Measurements from ENCODE around the gene PDE6G.
A peak's percentile ranks its signal among the peaks of the same experiment; 100 is the strongest.
"Not testable (repeated sequence)": the region's sequence is repeated elsewhere in the genome, so short reads cannot be mapped to it uniquely, and the experiment has no call there.

GRCh38 chr17:81675515-81676221 is 19.3 kb upstream of the PDE6G start:
- TF ChIP-seq CTCF (conservative IDR thresholded peaks at IDR 0.05; ENCODE audit: low read depth in 2 of 2) = peak; percentile 55 to 56
- TF ChIP-seq EZH2 (IDR thresholded peaks at IDR 0.05; ENCODE audit: low read depth, unreplicated experiment); CREB1 (CRISPR knock-in tag; IDR thresholded peaks at IDR 0.05; ENCODE audit: low read depth): not testable (repeated sequence)

Data from GM23338 (cell line).